HCT116 (cell line): ENCODE results near the gene FECH. TPM values are rescaled to one million over a fixed set of nuclear protein-coding genes. Genes with fewer than 3 reads are reported as not detected.

Source experiments
- ATAC-seq: fragments of 200-7000 bp; cut with Tn5 transposase; 2 replicates; pipeline ENCODE4 v1.9.1; 2020; ENCODE audit warnings: mild to moderate bottlenecking, moderate library complexity
- BruUV-seq: library from RNA; stranded (reverse); fragments of 400-500 nt; replicated peaks from 2 replicates; lab custom pipeline; 2021; lab: Mats Ljungman, UMichigan
- CTCF ChIA-PET: fragments of 300-600 bp; sonication (Branson Sonifier 250); formaldehyde crosslinking; loops from one replicate; lab custom pipeline; 2021; ENCODE audit warnings: antibody characterized with exemption; lab: Charles Lee
- POLR2A ChIA-PET: fragments of 300-600, 350-600 bp; sonication (Branson Sonifier 250); formaldehyde crosslinking; loops from one replicate; lab custom pipeline; 2021; ENCODE audit warnings: antibody characterized with exemption; lab: Charles Lee
- RAD21 ChIA-PET, 2 experiments: fragments of 300-600 bp; sonication (Branson Sonifier 250); formaldehyde crosslinking; loops; one replicate each; lab custom pipeline; 2023; ENCODE audit warnings: low total read pairs in 2 of 2; ENCODE audit not compliant: uncharacterized antibody in 2 of 2, unreplicated experiment in 2 of 2, low non-redundant PET in 1 of 2; lab: Charles Lee
- DNase-seq: peaks from one replicate; pipeline ENCODE4 v3.0.0-alpha.2; 2010; ENCODE audit warnings: low read depth, low spot score
- H2AFZ ChIP-seq: fragments of 200-600 bp; shearing (Covaris generic), sonication (generic); 2 replicates; pipeline ENCODE4 v1.6.1; 2017; ENCODE audit warnings: low read depth, mixed run types, mixed read lengths, antibody characterized with exemption, low read length; ENCODE audit not compliant: poor library complexity, severe bottlenecking
- H3K27ac ChIP-seq: 2 replicates; pipeline ENCODE4 v1.5.1; 2012; ENCODE audit warnings: low read depth, low read length
- H3K27me3 ChIP-seq: fragments of 200-600 bp; sonication (generic); 2 replicates; pipeline ENCODE4 v1.6.1; 2016; ENCODE audit warnings: mixed run types, low read length, mixed read lengths; ENCODE audit not compliant: insufficient read depth
- H3K36me3 ChIP-seq, 2 experiments: fragments of 200-500 bp in 1 of 2; fragments of 200-600 bp in 1 of 2; sonication (Bioruptor generic) in 1 of 2; sonication (generic) in 1 of 2; 2 replicates each; pipeline versions ENCODE4 v1.5.1 to v1.6.1; 2014 to 2016; ENCODE audit warnings: low read length in 2 of 2, inconsistent platforms in 1 of 2, mixed read lengths in 1 of 2, mixed run types in 1 of 2; ENCODE audit not compliant: insufficient read depth in 2 of 2, control insufficient read depth in 1 of 2
- H3K4me1 ChIP-seq, 2 experiments: fragments of 200-600 bp in 1 of 2; sonication (generic) in 1 of 2; 2 replicates each; pipeline versions ENCODE4 v1.5.1 to v1.6.1; 2012 to 2017; ENCODE audit warnings: low read length in 2 of 2, inconsistent platforms in 1 of 2, mild to moderate bottlenecking in 1 of 2, mixed read lengths in 1 of 2, mixed run types in 1 of 2, moderate library complexity in 1 of 2; ENCODE audit not compliant: insufficient read depth in 2 of 2, control insufficient read depth in 1 of 2
- H3K4me2 ChIP-seq: fragments of 200-600 bp; sonication (generic); 2 replicates; pipeline ENCODE4 v1.6.1; 2017; ENCODE audit warnings: mixed run types, low read length, mixed read lengths
- H3K4me3 ChIP-seq, 2 experiments: fragments of 200-600 bp in 1 of 2; sonication (generic) in 1 of 2; replicated peaks in 1 of 2; 2 replicates each; pipeline ENCODE4 v1.5.1; 2011 to 2016; ENCODE audit warnings: low read length in 2 of 2, control low read depth in 1 of 2, low read depth in 1 of 2, mild to moderate bottlenecking in 1 of 2, mixed read lengths in 1 of 2, mixed run types in 1 of 2
- H3K79me2 ChIP-seq: fragments of 200-600 bp; sonication (generic); 2 replicates; pipeline ENCODE4 v1.6.1; 2017; ENCODE audit warnings: mild to moderate bottlenecking, mixed run types, low read length, moderate library complexity, mixed read lengths; ENCODE audit not compliant: insufficient read depth
- H3K9ac ChIP-seq: fragments of 200-600 bp; sonication (generic); 2 replicates; pipeline ENCODE4 v1.6.1; 2016; ENCODE audit warnings: low read length, mixed read lengths
- H3K9me2 ChIP-seq: fragments of 200-600 bp; sonication (generic), shearing (Covaris generic); 2 replicates; pipeline ENCODE4 v1.6.1; 2017; ENCODE audit warnings: mixed run types, mild to moderate bottlenecking, moderate library complexity; ENCODE audit not compliant: insufficient read depth
- H3K9me3 ChIP-seq, 2 experiments: fragments of 200-500 bp in 1 of 2; fragments of 200-600 bp in 1 of 2; sonication (Bioruptor generic) in 1 of 2; sonication (generic) in 1 of 2; 2 replicates each; pipeline ENCODE4 v1.6.1; 2014 to 2017; ENCODE audit warnings: low read length in 2 of 2, mixed read lengths in 2 of 2, inconsistent platforms in 1 of 2, low read depth in 1 of 2, mild to moderate bottlenecking in 1 of 2, mixed run types in 1 of 2, moderate library complexity in 1 of 2; ENCODE audit not compliant: control insufficient read depth in 1 of 2, insufficient read depth in 1 of 2
- H4K20me1 ChIP-seq: fragments of 200-600 bp; sonication (generic), shearing (Covaris generic); 2 replicates; pipeline ENCODE4 v1.6.1; 2017; ENCODE audit warnings: mixed run types, mild to moderate bottlenecking, moderate library complexity; ENCODE audit not compliant: insufficient read depth
- CEBPB ChIP-seq: IDR thresholded peaks from 2 replicates; pipeline ENCODE4 v1.6.1; 2012; ENCODE audit warnings: low read depth
- EGR1 ChIP-seq: IDR thresholded peaks from 2 replicates; pipeline ENCODE4 v1.6.1; 2012; ENCODE audit warnings: low read depth
- EZH2 ChIP-seq: fragments of 200-600 bp; sonication (generic); IDR thresholded peaks from 2 replicates; pipeline ENCODE4 v1.6.1; 2017; ENCODE audit warnings: antibody characterized with exemption, mixed run types
- FOSL1 ChIP-seq: IDR thresholded peaks from 2 replicates; pipeline ENCODE4 v1.6.1; 2012; ENCODE audit warnings: low read depth
- POLR2A ChIP-seq: IDR thresholded peaks from 2 replicates; pipeline ENCODE4 v1.7.0; 2011; ENCODE audit warnings: borderline replicate concordance; ENCODE audit not compliant: insufficient read depth, insufficient read length; ENCODE audit errors: extremely low read depth
- POLR2AphosphoS5 ChIP-seq: IDR thresholded peaks from 2 replicates; pipeline ENCODE4 v1.6.1; 2011; ENCODE audit warnings: mild to moderate bottlenecking, low read depth, low read length, moderate library complexity
- RAD21 ChIP-seq: IDR thresholded peaks from 2 replicates; pipeline ENCODE4 v1.6.1; 2012; ENCODE audit warnings: low read depth, mild to moderate bottlenecking
- REST ChIP-seq: IDR thresholded peaks from 2 replicates; pipeline ENCODE4 v1.6.1; 2012; ENCODE audit warnings: low read depth
- SIN3A ChIP-seq: IDR thresholded peaks from 2 replicates; pipeline ENCODE4 v1.6.1; 2012; ENCODE audit warnings: low read depth
- SP1 ChIP-seq: IDR thresholded peaks from 2 replicates; pipeline ENCODE4 v1.6.1; 2012; ENCODE audit warnings: low read depth
- SRF ChIP-seq: IDR thresholded peaks from 2 replicates; pipeline ENCODE4 v1.6.1; 2012; ENCODE audit warnings: low read depth
- ZBTB33 ChIP-seq: IDR thresholded peaks from 2 replicates; pipeline ENCODE4 v1.6.1; 2011; ENCODE audit warnings: mild to moderate bottlenecking, low read length, moderate library complexity; ENCODE audit not compliant: insufficient replicate concordance; ENCODE audit errors: extremely low read depth
- ZNF274 ChIP-seq: fragments of 200-500 bp; sonication (Bioruptor generic); IDR thresholded peaks from 2 replicates; pipeline ENCODE4 v1.6.1; 2014; ENCODE audit warnings: mild to moderate bottlenecking, low read depth, low read length, inconsistent platforms
- intact Hi-C: fragments of 100-400 bp; cut with micrococcal nuclease; formaldehyde crosslinking; loops from 2 replicates; pipeline ENCODE4 v1.10.0; 2022
- total RNA-seq: library from RNA; stranded (reverse); gene quantifications from one replicate; pipeline ENCODE4 v1.2.1, GENCODE V29; 2021; ENCODE audit not compliant: unreplicated experiment
- TF ChIP-seq, protein P1 (sequence below): IDR thresholded peaks from 2 replicates; pipeline ENCODE4 v1.6.1; 2012
- TF ChIP-seq, protein P2 (sequence below): IDR thresholded peaks from 2 replicates; pipeline ENCODE4 v1.6.1; 2012

Gene FECH
- total RNA-seq, 1 experiment from 2014 or later, result 42.7 TPM

- H2AFZ ChIP-seq, result no peak overlapping the region
- H3K4me3 ChIP-seq, result no peak overlapping the region
- H3K4me1 ChIP-seq, result no peaks in the 10 kb centered on the region
- no peaks in the 10 kb centered on the region for H3K9me2 ChIP-seq
- no peak overlapping the region for H3K9ac ChIP-seq
- CTCF ChIA-PET, result no interaction called here
- no peaks in the 10 kb centered on the region for H4K20me1 ChIP-seq
- H3K27ac ChIP-seq, result no peak overlapping the region
- H3K79me2 ChIP-seq, result no peaks in the 10 kb centered on the region
- no peaks in the 10 kb centered on the region for H3K9me3 ChIP-seq
- BruUV-seq, result no TSS peak
- no peak overlapping the region for H3K4me2 ChIP-seq
- intact Hi-C loops, result no loop called here
- TF ChIP-seq SP1, result no peak
- no peak for TF ChIP-seq ZNF274
- TF ChIP-seq RAD21, result no peak
- TF ChIP-seq SIN3A, result no peak
- H3K36me3 ChIP-seq, result peaks cover 4 to 7% of the 10 kb centered on the region in 2 experiments; a peak in 1 of 4 replicates
- DNase-seq, result no peak
- POLR2A ChIA-PET, result no interaction called here
- RAD21 ChIA-PET, result no interaction called here
- no peaks in the 10 kb centered on the region for H3K27me3 ChIP-seq
- ATAC-seq, result no peak
These were observed 36.0 kb downstream of the FECH start for GRCh38 chr18:57550510-57550909.

GRCh38 chr18:57547260-57547659 is 39.2 kb downstream of the FECH start:
- no peak for ATAC-seq
- Histone ChIP-seq H3K27me3 (no peaks in the 10 kb centered on the region), H3K9me3 (no peaks in the 10 kb centered on the region), H4K20me1 (no peaks in the 10 kb centered on the region), H3K79me2 (no peaks in the 10 kb centered on the region), H3K9ac (no peak overlapping the region), H3K36me3 (peaks cover 4 to 7% of the 10 kb centered on the region in 2 experiments; a peak in 1 of 4 replicates), H3K4me3 (no peak overlapping the region), H3K4me2 (no peak overlapping the region), H2AFZ (no peak overlapping the region), H3K4me1 (no peaks in the 10 kb centered on the region), H3K27ac (no peak overlapping the region), H3K9me2 (no peaks in the 10 kb centered on the region)
- ChIA-PET RAD21 (no interaction called here), POLR2A (no interaction called here), CTCF (no interaction called here)
- no TSS peak for BruUV-seq
- intact Hi-C loops, result no loop called here
- TF ChIP-seq EGR1, result no peak
- TF ChIP-seq POLR2A, result no peak
- TF ChIP-seq POLR2AphosphoS5, result no peak
- TF ChIP-seq SP1, result no peak
- no peak for TF ChIP-seq ZBTB33
- TF ChIP-seq SIN3A, result no peak
- no peak for TF ChIP-seq FOSL1
- no peak for TF ChIP-seq REST
- TF ChIP-seq SRF, result no peak
- TF ChIP-seq EZH2, result no peak
- no peak for TF ChIP-seq RAD21
- TF ChIP-seq, protein P1, sequence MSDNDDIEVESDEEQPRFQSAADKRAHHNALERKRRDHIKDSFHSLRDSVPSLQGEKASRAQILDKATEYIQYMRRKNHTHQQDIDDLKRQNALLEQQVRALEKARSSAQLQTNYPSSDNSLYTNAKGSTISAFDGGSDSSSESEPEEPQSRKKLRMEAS, result no peak
- TF ChIP-seq, protein P2, sequence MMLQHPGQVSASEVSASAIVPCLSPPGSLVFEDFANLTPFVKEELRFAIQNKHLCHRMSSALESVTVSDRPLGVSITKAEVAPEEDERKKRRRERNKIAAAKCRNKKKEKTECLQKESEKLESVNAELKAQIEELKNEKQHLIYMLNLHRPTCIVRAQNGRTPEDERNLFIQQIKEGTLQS, result no peak
- TF ChIP-seq CEBPB, result no peak
- no peak for DNase-seq
